GM21367 (cell line): ENCODE results near the gene AFF3.
"Not testable (repeated sequence)": the region's sequence is repeated elsewhere in the genome, so short reads cannot be mapped to it uniquely, and the experiment has no call there.

Source experiments
- ATAC-seq: cut with Tn5 transposase; IDR thresholded peaks from one replicate; pipeline ENCODE4 v1.9.1; 2021; ENCODE audit not compliant: unreplicated experiment

AFF3 gene

GRCh38 chr2:99940963-99941362, 201.4 kb downstream of the AFF3 start:
- no peak for ATAC-seq

GRCh38 chr2:99939135-99939534, 203.3 kb downstream of the AFF3 start:
- ATAC-seq = no peak

GRCh38 chr2:99938250-99938649, 204.1 kb downstream of the AFF3 start:
- no peak for ATAC-seq

GRCh38 chr2:99936065-99936464, 206.3 kb downstream of the AFF3 start:
- no peak for ATAC-seq

GRCh38 chr2:99935662-99936061, 206.7 kb downstream of the AFF3 start:
- ATAC-seq = no peak

- ATAC-seq = no peak
These were observed 208.3 kb downstream of the AFF3 start for GRCh38 chr2:99933894-99934650.

- not testable (repeated sequence) for ATAC-seq
These were observed 208.9 kb downstream of the AFF3 start for GRCh38 chr2:99933491-99933890.

- ATAC-seq = no peak
These were observed 213.8 kb downstream of the AFF3 start for GRCh38 chr2:99928470-99929053.

GRCh38 chr2:99927690-99928207, 214.6 kb downstream of the AFF3 start:
- ATAC-seq = not testable (repeated sequence)

GRCh38 chr2:99926986-99927385, 215.4 kb downstream of the AFF3 start:
- ATAC-seq = no peak

GRCh38 chr2:99925960-99926359, 216.4 kb downstream of the AFF3 start:
- ATAC-seq = no peak

- no peak for ATAC-seq
These were observed 219.7 kb downstream of the AFF3 start for GRCh38 chr2:99922664-99923063.

- no peak for ATAC-seq
These were observed 220.5 kb downstream of the AFF3 start for GRCh38 chr2:99921903-99922302.

- ATAC-seq = no peak
These were observed 224.0 kb downstream of the AFF3 start for GRCh38 chr2:99918389-99918788.

- no peak for ATAC-seq
These were observed 227.2 kb downstream of the AFF3 start for GRCh38 chr2:99915108-99915675.

GRCh38 chr2:99911736-99912135, 230.7 kb downstream of the AFF3 start:
- no peak for ATAC-seq

GRCh38 chr2:99910902-99911301, 231.5 kb downstream of the AFF3 start:
- ATAC-seq = no peak

GRCh38 chr2:99905636-99906035, 236.8 kb downstream of the AFF3 start:
- ATAC-seq = no peak

GRCh38 chr2:99905025-99905424, 237.4 kb downstream of the AFF3 start:
- ATAC-seq = no peak

- ATAC-seq = no peak
These were observed 238.4 kb downstream of the AFF3 start for GRCh38 chr2:99903981-99904380.

GRCh38 chr2:99900556-99900955, 241.8 kb downstream of the AFF3 start:
- ATAC-seq = no peak

GRCh38 chr2:99899882-99900281, 242.5 kb downstream of the AFF3 start:
- no peak for ATAC-seq
